B cell (primary cell): ENCODE results near the gene CIZ1. TPM values are rescaled to one million over a fixed set of nuclear protein-coding genes. Genes with fewer than 3 reads are reported as not detected.

Experiments used
- ATAC-seq: fragments of 200-7000 bp; cut with Tn5 transposase; one replicate; pipeline ENCODE4 v1.10.0; 2021; ENCODE audit warnings: low read depth, mild to moderate bottlenecking, moderate number of reproducible peaks, moderate library complexity
- CTCF ChIA-PET: fragments of 350-600 bp; sonication (Branson Sonifier 250); formaldehyde crosslinking; loops from one replicate; lab custom pipeline; 2021; ENCODE audit warnings: antibody characterized with exemption, inconsistent platforms; lab: Charles Lee
- POLR2A ChIA-PET: fragments of 350-600 bp; sonication (Branson Sonifier 250); formaldehyde crosslinking; loops from one replicate; lab custom pipeline; 2021; ENCODE audit warnings: antibody characterized with exemption; lab: Charles Lee
- DNase-seq: peaks from one replicate; pipeline ENCODE4 v3.0.0; 2013
- H2AFZ ChIP-seq: 2 replicates; pipeline ENCODE4 v1.6.1; 2012; ENCODE audit warnings: mild to moderate bottlenecking, low read depth, low read length; ENCODE audit not compliant: insufficient read depth, poor library complexity, severe bottlenecking
- H3K27ac ChIP-seq, 2 donors: 1 replicate in 1 of 2; 2 replicates in 1 of 2; pipeline ENCODE4 v1.5.1; 2012 to 2013; ENCODE audit warnings: low read length in 2 of 2, mild to moderate bottlenecking in 2 of 2, moderate library complexity in 1 of 2
- H3K27me3 ChIP-seq, 4 experiments: fragments of 200-600 bp in 1 of 4; sonication (generic) in 1 of 4; replicated peaks in 1 of 4; 1 replicate in 2 of 4; 2 replicates in 2 of 4; pipeline versions ENCODE4 v1.6.1 to v1.7.0; 2013 to 2016; ENCODE audit warnings: low read length in 3 of 4, mild to moderate bottlenecking in 2 of 4, mixed read lengths in 1 of 4, moderate library complexity in 1 of 4; ENCODE audit not compliant: insufficient read depth in 4 of 4, control insufficient read depth in 3 of 4; ENCODE audit errors: control extremely low read depth in 1 of 4
- H3K36me3 ChIP-seq, 2 experiments: replicated peaks in 1 of 2; 1 replicate in 1 of 2; 2 replicates in 1 of 2; pipeline versions ENCODE4 v1.6.1 to v1.7.1; 2013; ENCODE audit warnings: low read length in 1 of 2; ENCODE audit not compliant: insufficient read depth in 2 of 2, control insufficient read depth in 1 of 2; ENCODE audit errors: control extremely low read depth in 1 of 2, extremely low read depth in 1 of 2
- H3K4me1 ChIP-seq, 2 donors: fragments of 200-600 bp in 1 of 2; sonication (generic) in 1 of 2; 1 replicate in 1 of 2; 2 replicates in 1 of 2; pipeline versions ENCODE4 v1.5.1 to v1.6.1; 2013 to 2017; ENCODE audit warnings: low read length in 2 of 2; ENCODE audit not compliant: control insufficient read depth in 2 of 2, insufficient read depth in 2 of 2
- H3K4me2 ChIP-seq: replicated peaks from 2 replicates; pipeline ENCODE3; 2012; ENCODE audit warnings: mild to moderate bottlenecking, low read depth, low read length; ENCODE audit not compliant: poor library complexity, severe bottlenecking
- H3K4me3 ChIP-seq, 5 experiments: fragments of 200-600 bp in 1 of 5; sonication (generic) in 1 of 5; 1 replicate in 3 of 5; 2 replicates in 2 of 5; pipeline versions ENCODE4 v1.5.1 to v1.7.0; 2011 to 2016; ENCODE audit warnings: low read length in 4 of 5, mild to moderate bottlenecking in 4 of 5, low read depth in 2 of 5, control low read depth in 1 of 5, moderate library complexity in 1 of 5; ENCODE audit not compliant: insufficient read depth in 1 of 5; ENCODE audit errors: control extremely low read depth in 1 of 5, extremely low read depth in 1 of 5
- H3K79me2 ChIP-seq: fragments of 200-600 bp; sonication (generic); one replicate; pipeline ENCODE4 v1.6.0; 2016; ENCODE audit warnings: low read length; ENCODE audit not compliant: control insufficient read depth, insufficient read depth
- H3K9ac ChIP-seq: fragments of 200-600 bp; sonication (generic); 2 replicates; pipeline ENCODE4 v1.6.1; 2017; ENCODE audit warnings: mild to moderate bottlenecking, low read length, moderate library complexity
- H3K9me3 ChIP-seq, 3 donors: one replicate each; pipeline versions ENCODE4 v1.6.1 to v1.7.1; 2013; ENCODE audit warnings: low read length in 2 of 3; ENCODE audit not compliant: control insufficient read depth in 2 of 3, insufficient read depth in 1 of 3; ENCODE audit errors: control extremely low read depth in 1 of 3
- H4K20me1 ChIP-seq: 2 replicates; pipeline ENCODE4 v1.6.0; 2012; ENCODE audit warnings: mild to moderate bottlenecking, low read length; ENCODE audit not compliant: insufficient read depth, control insufficient read depth, poor library complexity, severe bottlenecking
- H3K27ac Mint-ChIP-seq: one replicate; pipeline ENCODE4 v1.8.0; 2021; ENCODE audit warnings: mixed read lengths
- H3K27me3 Mint-ChIP-seq: one replicate; pipeline ENCODE4 v1.8.0; 2021; ENCODE audit warnings: mixed read lengths
- H3K4me1 Mint-ChIP-seq: one replicate; pipeline ENCODE4 v1.8.0; 2021; ENCODE audit warnings: mixed read lengths
- H3K4me3 Mint-ChIP-seq: one replicate; pipeline ENCODE4 v1.8.0; 2021; ENCODE audit warnings: mixed read lengths
- H3K9me3 Mint-ChIP-seq: one replicate; pipeline ENCODE4 v1.8.0; 2022; ENCODE audit warnings: mixed read lengths; ENCODE audit not compliant: insufficient read depth
- CTCF ChIP-seq: fragments of 200-600 bp; IDR thresholded peaks from one replicate; pipeline ENCODE4 v1.8.0; 2022; ENCODE audit warnings: antibody characterized with exemption, mild to moderate bottlenecking
- EZH2 ChIP-seq: IDR thresholded peaks from 2 replicates; pipeline ENCODE4 v1.6.1; 2012; ENCODE audit warnings: borderline replicate concordance, low read depth, mild to moderate bottlenecking, moderate library complexity, low read length; ENCODE audit not compliant: insufficient read depth, poor library complexity, severe bottlenecking
- WGBS: methylation state at CpG from one replicate; pipeline ENCODE4 v1.1.5; 2013; ENCODE audit warnings: missing lambda C conversion rate; ENCODE audit not compliant: insufficient coverage; 5-methylcytosine and 5-hydroxymethylcytosine counted together
- intact Hi-C: fragments of 100-400 bp; cut with micrococcal nuclease; formaldehyde crosslinking; loops from one replicate; pipeline ENCODE4 v1.10.0; 2022
- polyA plus RNA-seq: library from polyadenylated mRNA; depleted of rRNA; stranded (reverse); fragments of >200 nt; gene quantifications from 2 replicates; pipeline ENCODE4 v1.2.3, GENCODE V29; 2012
- total RNA-seq, 2 donors: library from RNA; stranded (reverse); fragments of 120-200 nt in 1 of 2; gene quantifications; 1 replicate in 1 of 2; 2 replicates in 1 of 2; pipeline versions ENCODE4 v1.2.3 to v1.2.4, GENCODE V29; 2013 to 2022

Gene CIZ1
- total and polyA plus RNA-seq, 2 donors (not counting 1 experiment from before 2014, with no cell fraction given): 79.9 to 160 TPM

- TF ChIP-seq EZH2 (no peak), CTCF (no peak)
- Histone ChIP-seq H3K27me3 (no peaks in the 10 kb centered on the region), H3K36me3 (peaks cover 2 to 26% of the 10 kb centered on the region in 2 experiments), H3K4me3 (no peak overlapping the region), H2AFZ (no peak overlapping the region), H3K4me1 (peaks cover 6 to 17% of the 10 kb centered on the region in 2 donors), H3K9ac (no peak overlapping the region), H4K20me1 (no peaks in the 10 kb centered on the region), H3K4me2 (no peak overlapping the region), H3K79me2 (peaks cover 14% of the 10 kb centered on the region), H3K9me3 (no peaks in the 10 kb centered on the region), H3K27ac (no peak overlapping the region)
- peak overlapping the region; percentile 13 for H3K27ac Mint-ChIP-seq
- no peaks in the 10 kb centered on the region for H3K27me3 Mint-ChIP-seq
- H3K4me1 Mint-ChIP-seq: peaks cover 12% of the 10 kb centered on the region
- POLR2A ChIA-PET: no interaction called here
- WGBS: 97% methylated on average over 7 of the region's 10 CpGs
- CTCF ChIA-PET: interaction anchor here (0.6 to 1.4 kb wide), 5 partner anchors 9 to 205 kb away, joined by 3 to 5 read pairs (median 3); partner anchors contain the start of gene CIZ1
- intact Hi-C loops: no loop called here
- DNase-seq (no peak), ATAC-seq (no peak)
- H3K4me3 Mint-ChIP-seq: peak overlapping the region; percentile 37
- no peaks in the 10 kb centered on the region for H3K9me3 Mint-ChIP-seq
These were observed 29.0 kb downstream of the CIZ1 start for GRCh38 chr9:128162215-128163026.
